H9 (cell line): Measurements from ENCODE around the gene SP110. TPM values are rescaled to one million over a fixed set of nuclear protein-coding genes. Genes with fewer than 3 reads are reported as not detected.
"Not testable (repeated sequence)": the region's sequence is repeated elsewhere in the genome, so short reads cannot be mapped to it uniquely, and the experiment has no call there.

Experiments
- DNase-seq: peaks from one replicate; pipeline ENCODE4 v3.0.0-alpha.2; 2017
- H2AFZ ChIP-seq: one replicate; pipeline ENCODE4 v1.6.1; 2013; ENCODE audit warnings: mild to moderate bottlenecking, low read length, control low read depth, moderate library complexity
- H2AK5ac ChIP-seq: 2 replicates; pipeline ENCODE4 v1.6.1; 2013; ENCODE audit warnings: low read length, control low read depth, mixed read lengths; ENCODE audit not compliant: insufficient read length
- H2BK120ac ChIP-seq: one replicate; pipeline ENCODE4 v1.6.1; 2013; ENCODE audit warnings: low read depth, mild to moderate bottlenecking, low read length, control low read depth, inconsistent platforms; ENCODE audit not compliant: poor library complexity, severe bottlenecking
- H2BK12ac ChIP-seq: 2 replicates; pipeline ENCODE4 v1.6.1; 2013; ENCODE audit warnings: low read length, control low read depth, mixed read lengths, low read depth; ENCODE audit not compliant: insufficient read length
- H2BK15ac ChIP-seq: 2 replicates; pipeline ENCODE4 v1.6.1; 2013; ENCODE audit warnings: low read depth, low read length, control low read depth
- H2BK20ac ChIP-seq: one replicate; pipeline ENCODE4 v1.6.1; 2013; ENCODE audit warnings: low read depth, mild to moderate bottlenecking, low read length, control low read depth, inconsistent platforms; ENCODE audit not compliant: poor library complexity, severe bottlenecking
- H2BK5ac ChIP-seq: 2 replicates; pipeline ENCODE4 v1.6.1; 2013; ENCODE audit warnings: low read length, control low read depth, mixed read lengths; ENCODE audit not compliant: insufficient read length
- H3K14ac ChIP-seq: 2 replicates; pipeline ENCODE4 v1.6.1; 2013; ENCODE audit warnings: low read length, control low read depth; ENCODE audit not compliant: insufficient read depth
- H3K18ac ChIP-seq: 2 replicates; pipeline ENCODE4 v1.6.1; 2013; ENCODE audit warnings: low read depth, mild to moderate bottlenecking, mixed read lengths, low read length, control low read depth; ENCODE audit not compliant: insufficient read length
- H3K23ac ChIP-seq: 2 replicates; pipeline ENCODE4 v1.6.1; 2013; ENCODE audit warnings: low read length, control low read depth, mixed read lengths, low read depth; ENCODE audit not compliant: insufficient read length
- H3K23me2 ChIP-seq: 2 replicates; pipeline ENCODE4 v1.6.1; 2013; ENCODE audit warnings: low read depth, mild to moderate bottlenecking, mixed read lengths, low read length, control low read depth; ENCODE audit not compliant: insufficient read length, poor library complexity, severe bottlenecking
- H3K27ac ChIP-seq: 2 replicates; pipeline ENCODE4 v1.5.1; 2013; ENCODE audit warnings: low read length, control low read depth, mixed read lengths, low read depth; ENCODE audit not compliant: insufficient read length
- H3K27me3 ChIP-seq: 2 replicates; pipeline ENCODE4 v1.6.1; 2013; ENCODE audit warnings: low read length, control low read depth, inconsistent platforms; ENCODE audit not compliant: insufficient read depth
- H3K4ac ChIP-seq: 2 replicates; pipeline ENCODE4 v1.6.1; 2013; ENCODE audit warnings: low read depth, mild to moderate bottlenecking, control low read depth, inconsistent platforms, low read length, moderate library complexity
- H3K4me1 ChIP-seq: 2 replicates; pipeline ENCODE4 v1.6.1; 2013; ENCODE audit warnings: low read length, control low read depth, inconsistent platforms; ENCODE audit not compliant: insufficient read depth
- H3K4me2 ChIP-seq: 2 replicates; pipeline ENCODE4 v1.6.1; 2013; ENCODE audit warnings: low read length, control low read depth, mixed read lengths; ENCODE audit not compliant: insufficient read length, insufficient read depth
- H3K56ac ChIP-seq: 2 replicates; pipeline ENCODE4 v1.6.1; 2013; ENCODE audit warnings: low read depth, mild to moderate bottlenecking, mixed read lengths, low read length, control low read depth; ENCODE audit not compliant: insufficient read length
- H3K79me1 ChIP-seq: 2 replicates; pipeline ENCODE4 v1.6.1; 2013; ENCODE audit warnings: low read depth, mild to moderate bottlenecking, moderate library complexity, low read length, control low read depth, inconsistent platforms; ENCODE audit not compliant: insufficient read depth, poor library complexity, severe bottlenecking
- H3K79me2 ChIP-seq: 2 replicates; pipeline ENCODE4 v1.6.1; 2013; ENCODE audit warnings: low read length, control low read depth, inconsistent platforms; ENCODE audit not compliant: insufficient read depth
- H3K9ac ChIP-seq: 2 replicates; pipeline ENCODE4 v1.6.1; 2013; ENCODE audit warnings: low read length, control low read depth, mixed read lengths; ENCODE audit not compliant: insufficient read length; ENCODE audit errors: extremely low read depth
- H3K9me3 ChIP-seq: one replicate; pipeline ENCODE4 v1.6.1; 2013; ENCODE audit warnings: low read depth, low read length, inconsistent platforms; ENCODE audit not compliant: control insufficient read depth
- H3T11ph ChIP-seq: one replicate; pipeline ENCODE4 v1.6.1; 2013; ENCODE audit warnings: mild to moderate bottlenecking, low read length, control low read depth, inconsistent platforms
- H4K20me1 ChIP-seq: one replicate; pipeline ENCODE4 v1.6.1; 2013; ENCODE audit not compliant: control insufficient read depth, insufficient read length, insufficient read depth
- H4K5ac ChIP-seq: 2 replicates; pipeline ENCODE4 v1.6.1; 2013; ENCODE audit warnings: low read depth, mild to moderate bottlenecking, mixed read lengths, low read length, control low read depth; ENCODE audit not compliant: insufficient read length
- H4K8ac ChIP-seq: replicated peaks from 2 replicates; pipeline ENCODE4 v1.6.1; 2013; ENCODE audit warnings: low read length, control low read depth, mixed read lengths, low read depth; ENCODE audit not compliant: insufficient read length
- H4K91ac ChIP-seq: 2 replicates; pipeline ENCODE4 v1.6.1; 2013; ENCODE audit warnings: low read depth, mild to moderate bottlenecking, moderate library complexity, mixed read lengths, low read length, control low read depth; ENCODE audit not compliant: insufficient read length
- H3K27ac Mint-ChIP-seq, 3 experiments: 2 replicates in 2 of 3; 3 replicates in 1 of 3; pipeline ENCODE4 v1.8.0; 2020 to 2021; ENCODE audit warnings: mixed read lengths in 3 of 3, mild to moderate bottlenecking in 1 of 3, moderate library complexity in 1 of 3
- H3K27me3 Mint-ChIP-seq: 2 replicates; pipeline ENCODE4 v1.8.0; 2021; ENCODE audit warnings: low read depth, mild to moderate bottlenecking, moderate library complexity, mixed read lengths
- H3K36me3 Mint-ChIP-seq, 3 experiments: 2 replicates in 2 of 3; 3 replicates in 1 of 3; pipeline ENCODE4 v1.8.0; 2020 to 2021; ENCODE audit warnings: low read depth in 3 of 3, mixed read lengths in 3 of 3; ENCODE audit not compliant: insufficient read depth in 1 of 3
- H3K4me1 Mint-ChIP-seq, 2 experiments: 2 replicates each; pipeline ENCODE4 v1.8.0; 2020; ENCODE audit warnings: mixed read lengths in 2 of 2
- H3K4me3 Mint-ChIP-seq, 2 experiments: 2 replicates in 1 of 2; 3 replicates in 1 of 2; pipeline ENCODE4 v1.8.0; 2020 to 2021; ENCODE audit warnings: mild to moderate bottlenecking in 2 of 2, mixed read lengths in 2 of 2, moderate library complexity in 1 of 2
- H3K9me3 Mint-ChIP-seq, 2 experiments: 2 replicates in 1 of 2; 3 replicates in 1 of 2; pipeline ENCODE4 v1.8.0; 2020; ENCODE audit warnings: mild to moderate bottlenecking in 2 of 2, mixed read lengths in 2 of 2, moderate library complexity in 1 of 2
- CTCF ChIP-seq: fragments of 200-600 bp; sonication (generic); conservative IDR thresholded peaks from 3 replicates; pipeline ENCODE4 v1.8.0; 2021; ENCODE audit warnings: antibody characterized with exemption, mild to moderate bottlenecking
- WGBS: extraction: QIAGEN DNeasy Blood & Tissue Kit; methylation state at CpG from one replicate; pipeline ENCODE4 v1.1.7; 2013; ENCODE audit warnings: missing lambda C conversion rate, low lambda C conversion rate, mixed read lengths; ENCODE audit not compliant: insufficient read length; ENCODE audit errors: extremely low coverage; 5-methylcytosine and 5-hydroxymethylcytosine counted together
- total RNA-seq: library from RNA; stranded (reverse); gene quantifications from 2 replicates; pipeline ENCODE4 v1.2.1, GENCODE V29; 2021

The SP110 gene
- total RNA-seq, 1 experiment from 2014 or later, result 3.7 TPM

GRCh38 chr2:230124235-230124634 lies 95.5 kb downstream of the SP110 start:
- Histone ChIP-seq H3K4me1 (no peaks in the 10 kb centered on the region), H2BK15ac (no peak overlapping the region), H3K9me3 (no peaks in the 10 kb centered on the region), H4K20me1 (no peaks in the 10 kb centered on the region), H2BK120ac (no peak overlapping the region), H4K91ac (no peak overlapping the region), H3K79me2 (no peaks in the 10 kb centered on the region), H3K14ac (no peak overlapping the region), H4K5ac (no peak overlapping the region), H4K8ac (no peak overlapping the region), H2AK5ac (no peak overlapping the region), H2BK12ac (no peak overlapping the region), H2AFZ (no peak overlapping the region), H3K9ac (no peak overlapping the region), H2BK20ac (no peak overlapping the region), H2BK5ac (no peak overlapping the region), H3K27ac (no peak overlapping the region), H3K18ac (no peak overlapping the region), H3K23ac (no peak overlapping the region), H3K23me2 (no peaks in the 10 kb centered on the region), H3K56ac (no peak overlapping the region), H3K4ac (no peak overlapping the region), H3K79me1 (no peaks in the 10 kb centered on the region), H3T11ph (no peak overlapping the region), H3K27me3 (no peaks in the 10 kb centered on the region), H3K4me2 (no peak overlapping the region)
- no peak overlapping the region for H3K27ac Mint-ChIP-seq
- H3K27me3 Mint-ChIP-seq, result no peaks in the 10 kb centered on the region; the same call in 1 of the 2 replicates
- no peak overlapping the region for H3K4me3 Mint-ChIP-seq
- WGBS, result no CpG with 5 or more reads among the region's 6 CpGs
- H3K4me1 Mint-ChIP-seq, result no peaks in the 10 kb centered on the region
- peaks cover 5 to 12% of the 10 kb centered on the region in 2 experiments for H3K9me3 Mint-ChIP-seq
- TF ChIP-seq CTCF, result no peak
- peaks cover 0 to 5% (median 3%) of the 10 kb centered on the region in 3 experiments; a peak in 6 of 7 replicates for H3K36me3 Mint-ChIP-seq
- DNase-seq, result no peak

GRCh38 chr2:230120376-230120775 lies 99.4 kb downstream of the SP110 start:
- not testable (repeated sequence) for H3K4me3 Mint-ChIP-seq, H3K18ac ChIP-seq, H2BK5ac ChIP-seq, H3K9ac ChIP-seq, H3K4me1 ChIP-seq, H2BK15ac ChIP-seq, H3K4me2 ChIP-seq, H3K4ac ChIP-seq, H3K27ac ChIP-seq, H3K23me2 ChIP-seq, H3T11ph ChIP-seq, H3K79me2 ChIP-seq, H3K9me3 ChIP-seq, H3K23ac ChIP-seq, H4K8ac ChIP-seq, H4K91ac ChIP-seq, H3K27ac Mint-ChIP-seq, H3K36me3 Mint-ChIP-seq, H2BK120ac ChIP-seq, H2BK20ac ChIP-seq, H4K5ac ChIP-seq, H3K27me3 Mint-ChIP-seq, H2AFZ ChIP-seq, H2BK12ac ChIP-seq, H2AK5ac ChIP-seq, H3K27me3 ChIP-seq, DNase-seq, H4K20me1 ChIP-seq, H3K4me1 Mint-ChIP-seq, H3K14ac ChIP-seq, H3K56ac ChIP-seq, H3K79me1 ChIP-seq
- WGBS, result no CpG with 5 or more reads among the region's 2 CpGs
- peaks cover 5 to 13% of the 10 kb centered on the region in 2 experiments for H3K9me3 Mint-ChIP-seq
